Naive thymus-derived CD4-positive, alpha-beta T cell (primary cell): ENCODE data around the gene CDK11A. TPM values are rescaled to one million over a fixed set of nuclear protein-coding genes. Genes with fewer than 3 reads are reported as not detected.

Experiments
- ATAC-seq: fragments of 150-1000 bp; cut with Tn5 transposase; 2 replicates; pipeline ENCODE4 v1.10.0; 2021; ENCODE audit warnings: mild to moderate bottlenecking, moderate library complexity
- CTCF ChIA-PET: fragments of 350-600 bp; sonication (Branson Sonifier 250); formaldehyde crosslinking; loops from one replicate; lab custom pipeline; 2021; ENCODE audit warnings: antibody characterized with exemption; lab: Charles Lee
- POLR2A ChIA-PET: fragments of 350-600 bp; sonication (Branson Sonifier 250); formaldehyde crosslinking; loops from one replicate; lab custom pipeline; 2021; ENCODE audit warnings: antibody characterized with exemption, inconsistent platforms; lab: Charles Lee
- DNase-seq, 9 donors: peaks; one replicate each; pipeline versions ENCODE4 v3.0.0 to v3.0.0-alpha.2; 2020 to 2022; ENCODE audit warnings: mixed read lengths in 1 of 9
- H3K27ac ChIP-seq: one replicate; pipeline ENCODE4 v1.7.0; 2013; ENCODE audit warnings: mild to moderate bottlenecking, low read depth, low read length, moderate library complexity
- H3K27me3 ChIP-seq, 2 donors: one replicate each; pipeline ENCODE4 v1.7.0; 2013; ENCODE audit warnings: low read length in 2 of 2, mild to moderate bottlenecking in 2 of 2, moderate library complexity in 2 of 2; ENCODE audit not compliant: control insufficient read depth in 2 of 2, insufficient read depth in 2 of 2
- H3K36me3 ChIP-seq, 3 experiments: 1 replicate in 2 of 3; 2 replicates in 1 of 3; pipeline ENCODE4 v1.7.0; 2013; ENCODE audit warnings: low read length in 3 of 3, mild to moderate bottlenecking in 3 of 3, moderate library complexity in 1 of 3; ENCODE audit not compliant: insufficient read depth in 3 of 3, control insufficient read depth in 2 of 3
- H3K4me1 ChIP-seq, 2 donors: one replicate each; pipeline ENCODE4 v1.7.0; 2013; ENCODE audit warnings: low read length in 2 of 2, mild to moderate bottlenecking in 2 of 2, moderate library complexity in 1 of 2; ENCODE audit not compliant: control insufficient read depth in 2 of 2, insufficient read depth in 2 of 2
- H3K4me3 ChIP-seq: 2 replicates; pipeline ENCODE4 v1.7.0; 2013; ENCODE audit warnings: mild to moderate bottlenecking, low read length
- H3K9me3 ChIP-seq, 3 experiments: 1 replicate in 2 of 3; 2 replicates in 1 of 3; pipeline ENCODE4 v1.7.0; 2013; ENCODE audit warnings: low read length in 3 of 3; ENCODE audit not compliant: control insufficient read depth in 2 of 3
- H3K27ac Mint-ChIP-seq, 9 donors: one replicate each; pipeline ENCODE4 v1.8.0; 2020 to 2022; ENCODE audit warnings: mixed read lengths in 9 of 9, mild to moderate bottlenecking in 8 of 9, moderate library complexity in 5 of 9, inconsistent platforms in 2 of 9
- H3K27me3 Mint-ChIP-seq, 5 donors: one replicate each; pipeline ENCODE4 v1.8.0; 2021 to 2022; ENCODE audit warnings: mixed read lengths in 5 of 5, mild to moderate bottlenecking in 1 of 5
- H3K36me3 Mint-ChIP-seq, 5 donors: one replicate each; pipeline ENCODE4 v1.8.0; 2020 to 2022; ENCODE audit warnings: mixed read lengths in 5 of 5, mild to moderate bottlenecking in 3 of 5, inconsistent platforms in 1 of 5
- H3K4me1 Mint-ChIP-seq, 7 donors: one replicate each; pipeline ENCODE4 v1.8.0; 2020 to 2022; ENCODE audit warnings: mixed read lengths in 7 of 7, mild to moderate bottlenecking in 3 of 7, inconsistent platforms in 1 of 7
- H3K4me3 Mint-ChIP-seq, 10 donors: one replicate each; pipeline ENCODE4 v1.8.0; 2020 to 2022; ENCODE audit warnings: mild to moderate bottlenecking in 10 of 10, mixed read lengths in 10 of 10, moderate library complexity in 6 of 10, inconsistent platforms in 2 of 10
- H3K9me3 Mint-ChIP-seq, 11 donors: one replicate each; pipeline ENCODE4 v1.8.0; 2020 to 2022; ENCODE audit warnings: mixed read lengths in 11 of 11, mild to moderate bottlenecking in 4 of 11, inconsistent platforms in 1 of 11, moderate library complexity in 1 of 11
- intact Hi-C, 2 donors: fragments of 100-400 bp; cut with micrococcal nuclease; formaldehyde crosslinking; loops; one replicate each; pipeline ENCODE4 v1.15.1; 2023
- polyA plus RNA-seq, 2 donors: library from polyadenylated mRNA; unstranded; fragments of 300-500 nt; fragmentation: Illumina TruSeq; gene quantifications; one replicate each; pipeline ENCODE4 v1.2.3, GENCODE V29; 2021
- total RNA-seq, 6 experiments: library from RNA in 5 of 6; stranded (reverse) in 5 of 6; gene quantifications; 1 replicate in 5 of 6; 2 replicates in 1 of 6; pipeline ENCODE4 v1.2.3 and lab custom pipeline; 2021 to 2026

Gene CDK11A
- total and polyA plus RNA-seq, 7 experiments from 2014 or later, result 9.8 to 218 (median 139) TPM

GRCh38 chr1:1759456-1760344 lies 35.5 kb upstream of the CDK11A start:
- no peak overlapping the region for H3K27ac Mint-ChIP-seq
- intact Hi-C loops, result no loop called here
- H3K4me1 Mint-ChIP-seq, result peaks cover 0 to 4% (median 0%) of the 10 kb centered on the region in 7 donors
- H3K9me3 Mint-ChIP-seq, result peaks cover 0 to 1% (median 0%) of the 10 kb centered on the region in 11 donors
- Histone ChIP-seq H3K4me1 (no peaks in the 10 kb centered on the region), H3K27ac (no peak overlapping the region), H3K27me3 (no peaks in the 10 kb centered on the region), H3K36me3 (peaks cover 0 to 83% (median 14%) of the 10 kb centered on the region in 3 experiments), H3K4me3 (no peak overlapping the region), H3K9me3 (no peaks in the 10 kb centered on the region)
- H3K4me3 Mint-ChIP-seq, result no peak overlapping the region
- H3K36me3 Mint-ChIP-seq, result peaks cover 0 to 27% (median 0%) of the 10 kb centered on the region in 5 donors
- CTCF ChIA-PET, result no interaction called here
- DNase-seq (no peak), ATAC-seq (no peak)
- H3K27me3 Mint-ChIP-seq, result no peaks in the 10 kb centered on the region
- POLR2A ChIA-PET, result interaction anchor here (0.6 kb wide), 1 partner anchor 10 kb away, joined by 3 read pairs; no protein-coding TSS in a partner anchor

DNA sequence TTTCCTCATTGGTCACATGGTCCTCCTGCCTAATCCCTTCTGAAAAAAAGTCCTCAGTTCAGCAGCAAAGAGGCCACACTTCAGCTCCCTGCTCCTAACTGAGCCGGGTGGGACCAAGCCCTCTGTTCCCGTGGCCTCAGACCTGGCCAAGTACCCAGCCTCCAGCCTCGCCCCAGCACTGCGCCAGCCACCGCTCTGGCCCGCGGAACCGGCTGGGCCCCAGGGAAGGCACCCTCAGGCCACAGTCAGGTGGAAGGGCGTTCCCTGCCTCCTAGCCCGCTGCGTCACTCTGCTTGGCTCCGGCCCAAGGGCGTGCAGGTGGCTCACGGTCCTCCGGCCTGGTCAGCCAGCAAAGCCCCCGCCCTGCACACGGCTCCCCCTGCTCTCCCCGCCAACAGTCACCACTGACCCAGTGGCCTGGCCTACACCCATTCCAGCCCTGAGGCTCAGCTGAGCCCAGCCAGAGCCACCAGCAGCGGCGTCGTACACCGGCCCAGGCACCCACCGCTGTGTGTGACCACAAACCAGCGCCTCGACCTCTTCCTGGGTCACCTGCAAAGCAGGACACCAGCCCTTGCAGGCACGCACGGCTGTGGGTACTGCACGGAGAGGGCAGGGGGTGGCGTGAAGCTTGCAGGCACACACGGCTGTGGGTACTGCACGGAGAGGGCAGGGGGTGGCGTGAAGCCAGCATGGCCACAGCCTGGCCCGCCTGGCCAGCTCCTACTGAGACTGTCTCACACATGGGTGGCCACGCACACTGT lies 34.7 kb upstream of the CDK11A start:
- H3K36me3 ChIP-seq, result peaks cover 0 to 83% (median 14%) of the 10 kb centered on the region in 3 experiments
- peaks cover 0 to 23% (median 0%) of the 10 kb centered on the region in 5 donors for H3K36me3 Mint-ChIP-seq
- peak; percentile 41 for ATAC-seq

DNA sequence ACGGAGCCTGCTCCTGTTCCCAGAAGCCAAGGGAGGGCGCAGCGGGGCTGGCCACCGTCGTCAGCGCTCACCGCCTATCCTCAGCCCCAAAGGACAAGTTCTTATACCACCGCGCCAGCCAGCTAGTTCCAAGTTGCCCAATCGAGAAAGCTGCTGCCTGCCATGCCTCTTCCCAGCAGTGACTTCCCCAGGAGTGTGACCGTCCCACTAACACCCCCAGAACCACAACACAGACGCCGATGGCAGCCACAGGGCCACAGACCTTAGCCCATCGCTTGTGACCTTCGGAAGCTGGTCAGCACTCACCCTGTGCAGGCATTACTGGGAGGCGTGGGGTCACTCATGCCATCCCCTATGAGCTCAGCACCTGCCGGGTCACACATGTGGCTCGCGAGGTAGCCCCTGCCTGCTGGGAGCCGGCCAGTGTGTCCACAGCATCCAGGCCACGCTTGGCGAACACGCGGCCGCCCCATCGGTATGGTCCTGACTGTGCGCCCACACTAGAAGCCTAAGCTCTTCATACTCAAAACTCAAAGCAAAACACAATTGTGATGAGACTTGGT lies 34.0 kb upstream of the CDK11A start:
- peaks cover 0 to 84% (median 14%) of the 10 kb centered on the region in 3 experiments for H3K36me3 ChIP-seq
- no peaks in the 10 kb centered on the region for H3K9me3 ChIP-seq
- Mint-ChIP-seq H3K9me3 (peaks cover 0 to 1% (median 0%) of the 10 kb centered on the region in 11 donors), H3K36me3 (peaks cover 0 to 24% (median 0%) of the 10 kb centered on the region in 5 donors), H3K27me3 (no peaks in the 10 kb centered on the region), H3K4me1 (peaks cover 0 to 4% (median 0%) of the 10 kb centered on the region in 7 donors), H3K4me3 (no peak overlapping the region), H3K27ac (no peak overlapping the region)
- ATAC-seq (no peak), DNase-seq (no peak)
- no peak overlapping the region for H3K27ac ChIP-seq
- CTCF ChIA-PET, result no interaction called here
- no peaks in the 10 kb centered on the region for H3K27me3 ChIP-seq
- no peaks in the 10 kb centered on the region for H3K4me1 ChIP-seq
- intact Hi-C loops, result no loop called here
- POLR2A ChIA-PET, result no interaction called here
- H3K4me3 ChIP-seq, result no peak overlapping the region

More for the DNA sequence above, 34.7 kb upstream of the CDK11A start:
- Histone ChIP-seq H3K4me1 (no peaks in the 10 kb centered on the region), H3K4me3 (no peak overlapping the region), H3K27me3 (no peaks in the 10 kb centered on the region), H3K9me3 (no peaks in the 10 kb centered on the region), H3K27ac (no peak overlapping the region)
- H3K4me1 Mint-ChIP-seq, result peaks cover 0 to 4% (median 0%) of the 10 kb centered on the region in 7 donors
- DNase-seq, result no peak
- H3K27me3 Mint-ChIP-seq, result no peaks in the 10 kb centered on the region
- CTCF ChIA-PET, result no interaction called here
- POLR2A ChIA-PET, result interaction anchor here (0.6 kb wide), 1 partner anchor 11 kb away, joined by 3 read pairs; no protein-coding TSS in a partner anchor
- intact Hi-C loops, result no loop called here
- H3K4me3 Mint-ChIP-seq, result no peak overlapping the region
- peaks cover 0 to 1% (median 0%) of the 10 kb centered on the region in 11 donors for H3K9me3 Mint-ChIP-seq
- H3K27ac Mint-ChIP-seq, result no peak overlapping the region

GRCh38 chr1:1757422-1758058 lies 33.4 kb upstream of the CDK11A start:
- ChIA-PET POLR2A (no interaction called here), CTCF (no interaction called here)
- Histone ChIP-seq H3K27me3 (no peaks in the 10 kb centered on the region), H3K4me3 (no peak overlapping the region), H3K9me3 (no peaks in the 10 kb centered on the region), H3K27ac (no peak overlapping the region), H3K36me3 (peaks cover 0 to 90% (median 14%) of the 10 kb centered on the region in 3 experiments), H3K4me1 (no peaks in the 10 kb centered on the region)
- Mint-ChIP-seq H3K27ac (no peak overlapping the region), H3K27me3 (no peaks in the 10 kb centered on the region), H3K9me3 (peaks cover 0 to 1% (median 0%) of the 10 kb centered on the region in 11 donors), H3K36me3 (peaks cover 0 to 24% (median 0%) of the 10 kb centered on the region in 5 donors), H3K4me1 (peaks cover 0 to 4% (median 0%) of the 10 kb centered on the region in 7 donors), H3K4me3 (no peak overlapping the region)
- intact Hi-C loops, result no loop called here
- DNase-seq (no peak), ATAC-seq (no peak)

DNA sequence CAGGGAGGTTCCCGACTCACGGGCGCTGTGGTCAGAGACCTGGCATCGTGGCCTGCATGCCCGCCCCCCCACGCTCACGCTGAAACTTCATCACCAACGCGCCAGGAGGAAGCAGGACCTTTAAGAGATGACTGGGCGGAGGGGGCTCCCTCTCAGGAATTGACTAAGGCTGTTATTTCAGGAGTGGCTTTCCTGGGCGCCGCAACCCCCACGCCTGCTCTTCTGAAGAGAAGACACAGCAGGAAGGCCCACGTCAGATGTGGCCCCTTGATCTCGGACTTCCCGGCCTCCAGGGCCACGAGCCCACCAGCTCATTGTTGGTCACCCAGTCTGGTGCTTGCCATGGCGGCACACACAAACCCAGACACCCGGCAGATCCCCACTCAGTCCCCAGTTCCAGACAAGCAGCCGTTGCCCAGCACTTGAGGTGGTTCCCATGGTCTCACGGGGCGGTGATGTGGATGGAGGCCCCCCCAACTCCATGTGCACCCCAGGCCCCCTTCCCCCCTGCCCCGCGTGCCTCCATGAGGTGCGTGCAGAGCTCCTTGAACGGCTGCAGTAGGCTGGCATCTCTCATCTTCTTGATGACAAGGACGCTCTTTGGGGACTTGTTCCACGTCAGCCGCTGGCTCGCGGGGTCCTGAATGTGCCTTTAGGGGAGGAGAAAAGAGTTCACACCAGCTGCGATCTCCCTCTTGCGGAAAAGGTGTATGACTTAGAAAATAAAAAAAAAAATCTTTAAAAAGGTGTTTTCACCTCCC lies 32.7 kb upstream of the CDK11A start:
- H3K36me3 Mint-ChIP-seq, result peaks cover 0 to 20% (median 0%) of the 10 kb centered on the region in 5 donors
- ATAC-seq (no peak), DNase-seq (no peak)
- H3K9me3 ChIP-seq, result no peaks in the 10 kb centered on the region
- H3K27me3 Mint-ChIP-seq, result no peaks in the 10 kb centered on the region
- H3K4me1 ChIP-seq, result no peaks in the 10 kb centered on the region
- H3K4me3 Mint-ChIP-seq, result no peak overlapping the region
- H3K36me3 ChIP-seq, result peaks cover 0 to 83% (median 14%) of the 10 kb centered on the region in 3 experiments
- H3K27ac Mint-ChIP-seq, result no peak overlapping the region
- POLR2A ChIA-PET, result no interaction called here
- CTCF ChIA-PET, result no interaction called here
- H3K27ac ChIP-seq, result no peak overlapping the region
- H3K4me3 ChIP-seq, result no peak overlapping the region
- intact Hi-C loops, result no loop called here
- H3K27me3 ChIP-seq, result no peaks in the 10 kb centered on the region
- peaks cover 0 to 4% (median 0%) of the 10 kb centered on the region in 7 donors for H3K4me1 Mint-ChIP-seq
- peaks cover 0 to 1% (median 0%) of the 10 kb centered on the region in 11 donors for H3K9me3 Mint-ChIP-seq
